Ishikawa (cell line): ENCODE results near the gene FHL1.

Experiments
- CREB1 ChIP-seq: IDR thresholded peaks from 2 replicates; pipeline ENCODE4 v1.6.1; 2012; ENCODE audit warnings: low read depth
- MAX ChIP-seq: IDR thresholded peaks from 2 replicates; pipeline ENCODE4 v1.6.1; 2012
- RAD21 ChIP-seq: IDR thresholded peaks from 2 replicates; pipeline ENCODE4 v1.6.1; 2012; ENCODE audit warnings: low read depth
- REST ChIP-seq: IDR thresholded peaks from 2 replicates; pipeline ENCODE4 v1.6.1; 2012; ENCODE audit warnings: low read depth, mild to moderate bottlenecking
- TEAD4 ChIP-seq: IDR thresholded peaks from 2 replicates; pipeline ENCODE4 v1.6.1; 2012
- YY1 ChIP-seq: IDR thresholded peaks from 2 replicates; pipeline ENCODE4 v1.6.1; 2012; ENCODE audit warnings: low read depth
- TF ChIP-seq, protein P1 (sequence below): IDR thresholded peaks from 2 replicates; pipeline ENCODE4 v1.6.1; 2012

DNA sequence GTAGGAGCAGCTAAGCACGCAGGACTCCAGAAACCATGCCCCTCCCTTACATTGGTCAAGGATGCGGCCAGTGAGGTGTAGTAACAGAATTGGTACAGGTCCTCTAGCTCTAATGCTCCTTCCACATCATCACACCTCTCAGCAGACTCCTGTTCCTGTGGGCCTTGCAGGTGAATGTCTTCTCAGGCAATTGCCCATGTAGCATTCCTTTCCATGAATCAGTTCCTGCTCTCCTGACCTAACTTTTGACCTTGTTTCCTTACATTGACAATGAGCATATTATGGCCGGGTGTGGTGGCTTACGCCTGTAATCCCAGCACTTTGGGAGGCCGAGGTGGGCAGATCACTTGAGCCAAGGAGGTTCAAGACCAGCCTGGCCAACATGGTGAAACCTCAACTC lies 72.6 kb downstream of the FHL1 start:
- TF ChIP-seq RAD21 (no peak), YY1 (no peak), MAX (no peak), CREB1 (no peak), TEAD4 (no peak), REST (no peak)
- TF ChIP-seq, protein P1, sequence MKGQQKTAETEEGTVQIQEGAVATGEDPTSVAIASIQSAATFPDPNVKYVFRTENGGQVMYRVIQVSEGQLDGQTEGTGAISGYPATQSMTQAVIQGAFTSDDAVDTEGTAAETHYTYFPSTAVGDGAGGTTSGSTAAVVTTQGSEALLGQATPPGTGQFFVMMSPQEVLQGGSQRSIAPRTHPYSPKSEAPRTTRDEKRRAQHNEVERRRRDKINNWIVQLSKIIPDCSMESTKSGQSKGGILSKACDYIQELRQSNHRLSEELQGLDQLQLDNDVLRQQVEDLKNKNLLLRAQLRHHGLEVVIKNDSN: no peak
